Vagina (tissue), 2 donors: Measurements from ENCODE around the gene SMAP1.

Experiments used
- POLR2A ChIP-seq, 2 donors: fragments of 450-650 bp; IDR thresholded peaks; one replicate each; pipeline ENCODE4 v1.6.1; 2017; ENCODE audit warnings: antibody characterized with exemption in 2 of 2, mild to moderate bottlenecking in 2 of 2, moderate library complexity in 2 of 2
- TF ChIP-seq, protein P1 (sequence below), 3 experiments: fragments of 450-650 bp in 2 of 3; fragments of 200-600 bp in 1 of 3; sonication (generic) in 1 of 3; IDR thresholded peaks; one replicate each; pipeline ENCODE4 v1.5.1; 2017 to 2019; ENCODE audit warnings: antibody characterized with exemption in 3 of 3, mild to moderate bottlenecking in 2 of 3, moderate library complexity in 2 of 3

GRCh38 chr6:70636596-70636995 lies 31.1 kb upstream of the SMAP1 start:
- TF ChIP-seq, protein P1, sequence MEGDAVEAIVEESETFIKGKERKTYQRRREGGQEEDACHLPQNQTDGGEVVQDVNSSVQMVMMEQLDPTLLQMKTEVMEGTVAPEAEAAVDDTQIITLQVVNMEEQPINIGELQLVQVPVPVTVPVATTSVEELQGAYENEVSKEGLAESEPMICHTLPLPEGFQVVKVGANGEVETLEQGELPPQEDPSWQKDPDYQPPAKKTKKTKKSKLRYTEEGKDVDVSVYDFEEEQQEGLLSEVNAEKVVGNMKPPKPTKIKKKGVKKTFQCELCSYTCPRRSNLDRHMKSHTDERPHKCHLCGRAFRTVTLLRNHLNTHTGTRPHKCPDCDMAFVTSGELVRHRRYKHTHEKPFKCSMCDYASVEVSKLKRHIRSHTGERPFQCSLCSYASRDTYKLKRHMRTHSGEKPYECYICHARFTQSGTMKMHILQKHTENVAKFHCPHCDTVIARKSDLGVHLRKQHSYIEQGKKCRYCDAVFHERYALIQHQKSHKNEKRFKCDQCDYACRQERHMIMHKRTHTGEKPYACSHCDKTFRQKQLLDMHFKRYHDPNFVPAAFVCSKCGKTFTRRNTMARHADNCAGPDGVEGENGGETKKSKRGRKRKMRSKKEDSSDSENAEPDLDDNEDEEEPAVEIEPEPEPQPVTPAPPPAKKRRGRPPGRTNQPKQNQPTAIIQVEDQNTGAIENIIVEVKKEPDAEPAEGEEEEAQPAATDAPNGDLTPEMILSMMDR (IDR thresholded peaks at IDR 0.05), result no peak
- no peak for TF ChIP-seq POLR2A (IDR thresholded peaks at IDR 0.05)
